HG02884 (cell line): Measurements from ENCODE around the gene CCDC178.
"Not testable (repeated sequence)": the region's sequence is repeated elsewhere in the genome, so short reads cannot be mapped to it uniquely, and the experiment has no call there.

Source experiments
- ATAC-seq: cut with Tn5 transposase; IDR thresholded peaks from one replicate; pipeline ENCODE4 v1.9.1; 2021; ENCODE audit warnings: mild to moderate bottlenecking, moderate library complexity; ENCODE audit not compliant: unreplicated experiment

The CCDC178 gene

GRCh38 chr18:33034212-33034611, 406.3 kb downstream of the CCDC178 start:
- ATAC-seq = no peak

- peak; percentile 60 for ATAC-seq
Observed at GRCh38 chr18:33022370-33022769, 418.2 kb downstream of the CCDC178 start.

- no peak for ATAC-seq
Observed at GRCh38 chr18:33020877-33021276, 419.6 kb downstream of the CCDC178 start.

GRCh38 chr18:33014060-33014796, 426.3 kb downstream of the CCDC178 start:
- no peak for ATAC-seq

- no peak for ATAC-seq
Observed at GRCh38 chr18:33010149-33010548, 430.4 kb downstream of the CCDC178 start.

- no peak for ATAC-seq
Observed at GRCh38 chr18:32998921-32999320, 441.6 kb downstream of the CCDC178 start.

- ATAC-seq = no peak
Observed at GRCh38 chr18:32998285-32998684, 442.2 kb downstream of the CCDC178 start.

GRCh38 chr18:32983721-32984120, 456.8 kb downstream of the CCDC178 start:
- no peak for ATAC-seq

GRCh38 chr18:32980896-32981295, 459.6 kb downstream of the CCDC178 start:
- no peak for ATAC-seq

- no peak for ATAC-seq
Observed at GRCh38 chr18:32975501-32975900, 465.0 kb downstream of the CCDC178 start.

- ATAC-seq = no peak
Observed at GRCh38 chr18:32975163-32975436, 465.4 kb downstream of the CCDC178 start.

- ATAC-seq = peak; percentile 99
Observed at GRCh38 chr18:32974421-32975162, 465.9 kb downstream of the CCDC178 start.

- no peak for ATAC-seq
Observed at GRCh38 chr18:32968248-32968647, 472.3 kb downstream of the CCDC178 start.

GRCh38 chr18:32966141-32966540, 474.4 kb downstream of the CCDC178 start:
- ATAC-seq = no peak

- ATAC-seq = no peak
Observed at GRCh38 chr18:32961538-32961937, 479.0 kb downstream of the CCDC178 start.

- peak; percentile 74 for ATAC-seq
Observed at GRCh38 chr18:32958746-32959145, 481.8 kb downstream of the CCDC178 start.

GRCh38 chr18:32956591-32957315, 483.8 kb downstream of the CCDC178 start:
- no peak for ATAC-seq

GRCh38 chr18:32952318-32952717, 488.2 kb downstream of the CCDC178 start:
- ATAC-seq = not testable (repeated sequence)

- no peak for ATAC-seq
Observed at GRCh38 chr18:32937597-32937996, 502.9 kb downstream of the CCDC178 start.

- ATAC-seq = no peak
Observed at GRCh38 chr18:32937066-32937465, 503.5 kb downstream of the CCDC178 start.

- no peak for ATAC-seq
Observed at GRCh38 chr18:32934201-32934600, 506.3 kb downstream of the CCDC178 start.
